PC-9 (cell line): ENCODE measurements around the gene ZFP1. TPM values are rescaled to one million over a fixed set of nuclear protein-coding genes. Genes with fewer than 3 reads are reported as not detected.

ENCODE experiments used
- BruUV-seq: library from RNA; stranded (reverse); fragments of 400-500 nt; replicated peaks from 2 replicates; lab custom pipeline; 2021; lab: Mats Ljungman, UMichigan
- CTCF ChIA-PET: fragments of 300-600 bp; sonication (Branson Sonifier 250); formaldehyde crosslinking; loops from one replicate; lab custom pipeline; 2022; ENCODE audit warnings: antibody characterized with exemption; lab: Charles Lee
- POLR2A ChIA-PET: fragments of 300-600 bp; sonication (Branson Sonifier 250); formaldehyde crosslinking; loops from one replicate; lab custom pipeline; 2022; ENCODE audit warnings: antibody characterized with exemption; ENCODE audit not compliant: unreplicated experiment; lab: Charles Lee
- DNase-seq, 2 experiments: peaks; one replicate each; pipeline versions ENCODE4 v3.0.0 to v3.0.0-alpha.2; 2015 to 2022; ENCODE audit warnings: mixed read lengths in 1 of 2
- H2AFZ ChIP-seq: fragments of 200-600 bp; sonication (generic); 2 replicates; pipeline ENCODE4 v1.8.1; 2017; ENCODE audit warnings: antibody characterized with exemption
- H3F3A ChIP-seq: fragments of 200-600 bp; sonication (generic); 2 replicates; pipeline ENCODE4 v1.8.1; 2017; ENCODE audit warnings: antibody characterized with exemption, mild to moderate bottlenecking, low read depth; ENCODE audit not compliant: insufficient read depth
- H3K27ac ChIP-seq: fragments of 200-600 bp; sonication (generic); 2 replicates; pipeline ENCODE4 v1.6.1; 2016; ENCODE audit warnings: mixed run types
- H3K27me3 ChIP-seq: fragments of 200-600 bp; sonication (generic); 2 replicates; pipeline ENCODE4 v1.6.1; 2016; ENCODE audit warnings: low read depth, mixed run types; ENCODE audit not compliant: insufficient read depth
- H3K36me3 ChIP-seq: fragments of 200-600 bp; sonication (generic); 2 replicates; pipeline ENCODE4 v1.6.1; 2016; ENCODE audit warnings: low read depth, mixed run types
- H3K4me1 ChIP-seq: fragments of 200-600 bp; sonication (generic); replicated peaks from 2 replicates; pipeline ENCODE4 v1.6.1; 2016; ENCODE audit warnings: mixed run types; ENCODE audit not compliant: insufficient read depth
- H3K4me2 ChIP-seq: fragments of 200-600 bp; sonication (generic); 2 replicates; pipeline ENCODE4 v1.6.1; 2017; ENCODE audit warnings: mixed run types
- H3K4me3 ChIP-seq: fragments of 200-600 bp; sonication (generic); 2 replicates; pipeline ENCODE4 v1.6.1; 2016; ENCODE audit warnings: mixed run types
- H3K79me2 ChIP-seq: fragments of 200-600 bp; sonication (generic); 2 replicates; pipeline ENCODE4 v1.6.1; 2017; ENCODE audit warnings: low read depth, mixed run types
- H3K9me2 ChIP-seq: fragments of 200-600 bp; sonication (generic); 2 replicates; pipeline ENCODE4 v1.8.1; 2017; ENCODE audit warnings: mild to moderate bottlenecking; ENCODE audit not compliant: insufficient read depth
- H3K9me3 ChIP-seq: fragments of 200-600 bp; sonication (generic); 2 replicates; pipeline ENCODE4 v1.8.1; 2016; ENCODE audit warnings: low read depth; ENCODE audit not compliant: insufficient read depth
- H4K20me1 ChIP-seq: fragments of 200-600 bp; sonication (generic); 2 replicates; pipeline ENCODE4 v1.8.1; 2017; ENCODE audit not compliant: insufficient read depth
- EZH2 ChIP-seq: fragments of 200-600 bp; sonication (generic); IDR thresholded peaks from 2 replicates; pipeline ENCODE4 v1.8.0; 2017; ENCODE audit warnings: antibody characterized with exemption, low read depth
- intact Hi-C: fragments of 100-400 bp; cut with micrococcal nuclease; formaldehyde crosslinking; loops from one replicate; pipeline ENCODE4 v1.10.0; 2022; ENCODE audit not compliant: unreplicated experiment
- total RNA-seq: library from RNA; stranded (reverse); gene quantifications from 2 replicates; pipeline ENCODE4 v1.2.3, GENCODE V29; 2021
- TF ChIP-seq, protein P1 (sequence below): fragments of 200-600 bp; sonication (generic); conservative IDR thresholded peaks from 2 replicates; pipeline ENCODE4 v1.6.1; 2017; ENCODE audit warnings: mixed run types, antibody characterized with exemption, mild to moderate bottlenecking, moderate library complexity

The ZFP1 gene
- total RNA-seq, 1 experiment from 2014 or later, result 10.9 TPM

DNA sequence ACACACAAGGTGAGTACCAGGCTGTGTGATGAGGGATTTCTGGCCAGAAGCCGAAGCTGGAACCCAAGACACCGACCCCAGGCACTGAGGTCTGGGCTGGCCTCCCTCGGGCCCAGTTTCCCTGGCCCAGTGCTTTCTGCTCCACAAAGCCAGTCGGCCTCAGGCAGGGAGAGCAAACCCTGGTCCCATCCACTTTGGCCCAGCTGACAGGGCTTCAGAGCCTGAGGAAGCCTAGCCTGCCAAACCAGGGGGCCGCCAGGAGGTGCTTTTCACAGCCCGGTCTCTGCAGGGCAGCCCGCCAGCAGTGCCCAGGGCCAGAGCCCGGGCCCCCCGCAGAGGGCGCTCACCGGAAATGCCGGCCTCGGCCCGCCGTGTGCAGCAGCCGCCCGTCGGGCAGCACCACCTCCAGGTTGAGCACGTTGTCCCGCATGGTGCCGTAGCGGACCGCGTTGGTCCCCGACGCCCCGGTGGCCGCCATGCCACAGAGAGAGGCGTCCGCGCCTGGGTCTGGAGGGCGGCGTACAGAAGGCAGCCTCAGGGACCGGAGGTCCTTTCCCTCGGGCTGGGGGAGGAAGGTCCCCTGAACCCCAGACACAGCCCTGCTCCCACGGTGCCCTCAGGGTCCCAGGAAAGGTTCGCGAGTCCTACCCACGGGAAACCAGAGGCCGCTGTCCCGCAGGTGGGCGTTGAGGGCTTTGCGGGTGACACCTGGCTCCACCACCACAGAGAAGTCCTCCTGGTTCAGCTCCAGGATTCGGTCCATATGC is 34.0 kb upstream of the ZFP1 start:
- Histone ChIP-seq H3K27me3 (no peaks in the 10 kb centered on the region), H4K20me1 (no peaks in the 10 kb centered on the region), H3K4me1 (peaks cover 23% of the 10 kb centered on the region), H3K27ac (no peak overlapping the region), H3F3A (peaks cover 19% of the 10 kb centered on the region), H3K4me2 (no peak overlapping the region), H3K4me3 (no peak overlapping the region), H2AFZ (no peak overlapping the region), H3K36me3 (no peaks in the 10 kb centered on the region), H3K9me3 (no peaks in the 10 kb centered on the region), H3K79me2 (no peaks in the 10 kb centered on the region), H3K9me2 (no peaks in the 10 kb centered on the region)
- POLR2A ChIA-PET, result no interaction called here
- CTCF ChIA-PET, result no interaction called here
- no peak for TF ChIP-seq EZH2
- TF ChIP-seq, protein P1, sequence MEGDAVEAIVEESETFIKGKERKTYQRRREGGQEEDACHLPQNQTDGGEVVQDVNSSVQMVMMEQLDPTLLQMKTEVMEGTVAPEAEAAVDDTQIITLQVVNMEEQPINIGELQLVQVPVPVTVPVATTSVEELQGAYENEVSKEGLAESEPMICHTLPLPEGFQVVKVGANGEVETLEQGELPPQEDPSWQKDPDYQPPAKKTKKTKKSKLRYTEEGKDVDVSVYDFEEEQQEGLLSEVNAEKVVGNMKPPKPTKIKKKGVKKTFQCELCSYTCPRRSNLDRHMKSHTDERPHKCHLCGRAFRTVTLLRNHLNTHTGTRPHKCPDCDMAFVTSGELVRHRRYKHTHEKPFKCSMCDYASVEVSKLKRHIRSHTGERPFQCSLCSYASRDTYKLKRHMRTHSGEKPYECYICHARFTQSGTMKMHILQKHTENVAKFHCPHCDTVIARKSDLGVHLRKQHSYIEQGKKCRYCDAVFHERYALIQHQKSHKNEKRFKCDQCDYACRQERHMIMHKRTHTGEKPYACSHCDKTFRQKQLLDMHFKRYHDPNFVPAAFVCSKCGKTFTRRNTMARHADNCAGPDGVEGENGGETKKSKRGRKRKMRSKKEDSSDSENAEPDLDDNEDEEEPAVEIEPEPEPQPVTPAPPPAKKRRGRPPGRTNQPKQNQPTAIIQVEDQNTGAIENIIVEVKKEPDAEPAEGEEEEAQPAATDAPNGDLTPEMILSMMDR, result no peak
- intact Hi-C loops, result loop anchor here (5.0 kb wide), 1 partner anchor 237 kb away; no protein-coding TSS in a partner anchor
- BruUV-seq, result no TSS peak
- no peak for DNase-seq

DNA sequence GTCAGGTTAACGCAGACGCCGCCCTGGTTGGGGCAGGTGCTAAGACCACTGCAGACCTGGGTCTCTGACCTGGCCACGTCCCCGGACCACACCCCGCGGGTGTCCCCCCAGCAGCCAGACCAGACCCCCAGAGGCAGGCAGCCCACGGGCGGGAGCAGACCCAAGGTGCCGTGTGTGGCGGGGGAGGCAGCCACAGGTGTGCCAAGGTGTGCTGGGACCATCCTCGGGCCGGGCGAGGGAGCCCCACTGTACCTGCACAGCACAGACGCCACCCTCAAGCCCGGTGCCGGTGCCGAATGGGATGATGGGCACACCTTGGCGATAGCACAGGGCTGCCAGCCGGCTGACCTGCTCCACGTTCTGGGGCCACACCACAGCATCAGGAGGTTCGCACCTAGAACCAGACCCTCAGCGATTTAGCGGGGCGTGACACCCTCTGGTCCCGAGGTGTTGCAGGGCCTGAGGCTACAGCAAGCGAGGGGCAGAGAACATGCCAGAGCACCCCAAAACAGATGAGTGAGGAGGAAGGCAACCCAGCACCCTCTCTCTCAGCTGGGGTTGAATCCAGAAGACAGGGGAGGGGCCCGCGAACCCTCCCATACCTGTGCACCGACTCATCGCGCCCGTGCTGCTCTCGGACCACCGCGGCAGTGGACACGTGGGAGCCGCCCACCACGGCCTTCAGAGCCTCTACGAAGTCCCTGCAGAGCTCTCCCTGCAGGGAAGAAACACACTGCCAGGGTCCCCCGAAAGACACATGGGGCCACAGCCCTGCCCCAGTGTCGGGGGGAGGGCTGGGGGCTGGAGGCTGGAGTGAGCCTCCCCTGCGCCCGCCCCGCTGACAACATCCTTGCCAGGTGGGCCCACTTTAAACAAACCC is 33.1 kb upstream of the ZFP1 start:
- no peak overlapping the region for H2AFZ ChIP-seq
- BruUV-seq, result no TSS peak
- intact Hi-C loops, result loop anchor here (5.0 kb wide), 1 partner anchor 238 kb away; no protein-coding TSS in a partner anchor
- H3F3A ChIP-seq, result peaks cover 11% of the 10 kb centered on the region; the same call in 1 of the 2 replicates
- H3K27ac ChIP-seq, result no peak overlapping the region
- H3K4me3 ChIP-seq, result no peak overlapping the region
- TF ChIP-seq, protein P1, result no peak
- TF ChIP-seq EZH2, result no peak
- H3K4me1 ChIP-seq, result peaks cover 21% of the 10 kb centered on the region
- no peaks in the 10 kb centered on the region for H3K9me3 ChIP-seq
- no peak for DNase-seq
- CTCF ChIA-PET, result no interaction called here
- POLR2A ChIA-PET, result no interaction called here
- no peak overlapping the region for H3K4me2 ChIP-seq
- no peaks in the 10 kb centered on the region for H3K36me3 ChIP-seq
- no peaks in the 10 kb centered on the region for H3K27me3 ChIP-seq
- no peaks in the 10 kb centered on the region for H3K9me2 ChIP-seq
- no peaks in the 10 kb centered on the region for H3K79me2 ChIP-seq
- no peaks in the 10 kb centered on the region for H4K20me1 ChIP-seq

GRCh38 chr16:75116081-75116910 is 32.0 kb upstream of the ZFP1 start, which contains the start of gene LDHD:
Gene LDHD (minus strand): TSS chr16:75116780. CDS start chr16:75116720, 60 bp downstream.
- TF ChIP-seq, protein P1, result no peak
- TF ChIP-seq EZH2, result no peak
- H4K20me1 ChIP-seq, result no peaks in the 10 kb centered on the region
- CTCF ChIA-PET, result interaction anchor here (0.6 kb wide), 1 partner anchor 253 kb away, joined by 3 read pairs; no protein-coding TSS in a partner anchor

More at GRCh38 chr16:75116081-75116910, 32.0 kb upstream of the ZFP1 start, which contains the start of gene LDHD:
- peak; percentile 70 to 76 for DNase-seq
- POLR2A ChIA-PET, result interaction anchor here (0.5 to 0.7 kb wide), 3 partner anchors 113 to 400 kb away, joined by 3 to 6 read pairs (median 3); partner anchors contain the start of gene ZNRF1
- Histone ChIP-seq H3K27me3 (no peaks in the 10 kb centered on the region), H3K9me3 (peaks cover 8% of the 10 kb centered on the region), H3K4me3 (0 out of 2 replicates have a peak within 1 kb of the TSS, but pooled peaks have one; percentile 22), H3K9me2 (no peaks in the 10 kb centered on the region), H3K36me3 (no peaks in the 10 kb centered on the region), H3F3A (peaks cover 6% of the 10 kb centered on the region; the same call in 1 of the 2 replicates), H3K79me2 (no peaks in the 10 kb centered on the region), H3K4me1 (peaks cover 10% of the 10 kb centered on the region), H3K4me2 (peak within 1 kb of the TSS; percentile 51), H2AFZ (no peak within 1 kb of the TSS), H3K27ac (no peak within 1 kb of the TSS)
- intact Hi-C loops, result no loop called here
- no TSS peak for BruUV-seq
